Forelimb muscle (tissue), 1 donor: ENCODE results near the gene DNAJB9. TPM values are rescaled to one million over a fixed set of nuclear protein-coding genes. Genes with fewer than 3 reads are reported as not detected.
"Not testable (repeated sequence)": the region's sequence is repeated elsewhere in the genome, so short reads cannot be mapped to it uniquely, and the experiment has no call there.

Source experiments
- DNase-seq: peaks from one replicate; pipeline ENCODE4 v3.0.0-alpha.2; 2013; ENCODE audit warnings: low read depth
- polyA plus RNA-seq: library from polyadenylated mRNA; unstranded; fragments of 120-200 nt; gene quantifications from one replicate; pipeline ENCODE4 v1.2.1, GENCODE V29; 2013; ENCODE audit not compliant: insufficient read length

The DNAJB9 gene
- polyA plus RNA-seq: 15.7 TPM

GRCh38 chr7:108569381-108570145, at the start of gene DNAJB9, which contains the start of gene THAP5:
Gene DNAJB9 (plus strand): TSS chr7:108569874. CDS start chr7:108571727, 1,853 bp downstream.
Gene THAP5 (minus strand): TSS chr7:108569706. CDS start chr7:108569569, 137 bp downstream.
- DNase-seq: peak; percentile 98

- no peak for DNase-seq
These were observed 46.9 kb upstream of the DNAJB9 start for GRCh38 chr7:108522780-108523179.

GRCh38 chr7:108525327-108525984, 44.2 kb upstream of the DNAJB9 start:
- DNase-seq: no peak

GRCh38 chr7:108525985-108526767, 43.5 kb upstream of the DNAJB9 start, which contains the start of gene PNPLA8:
Gene PNPLA8 (minus strand): TSS chr7:108526135. CDS start chr7:108515491, 10,644 bp downstream.
- DNase-seq: peak; percentile 96

- no peak for DNase-seq
These were observed 43.0 kb upstream of the DNAJB9 start for GRCh38 chr7:108526768-108527017.

- DNase-seq: no peak
These were observed 41.4 kb upstream of the DNAJB9 start for GRCh38 chr7:108528183-108528712.

- DNase-seq: no peak
These were observed 40.3 kb upstream of the DNAJB9 start for GRCh38 chr7:108529341-108529740.

GRCh38 chr7:108533712-108534111, 36.0 kb upstream of the DNAJB9 start:
- DNase-seq: no peak

GRCh38 chr7:108535257-108535656, 34.4 kb upstream of the DNAJB9 start:
- DNase-seq: no peak

GRCh38 chr7:108535744-108536143, 33.9 kb upstream of the DNAJB9 start:
- DNase-seq: no peak

- no peak for DNase-seq
These were observed 32.4 kb upstream of the DNAJB9 start for GRCh38 chr7:108537229-108537628.

- not testable (repeated sequence) for DNase-seq
These were observed 31.4 kb upstream of the DNAJB9 start for GRCh38 chr7:108538236-108538635.

GRCh38 chr7:108538685-108539084, 31.0 kb upstream of the DNAJB9 start:
- DNase-seq: not testable (repeated sequence)

GRCh38 chr7:108541478-108541877, 28.2 kb upstream of the DNAJB9 start:
- DNase-seq: no peak

- DNase-seq: not testable (repeated sequence)
These were observed 21.4 kb upstream of the DNAJB9 start for GRCh38 chr7:108548141-108548896.

GRCh38 chr7:108556665-108557064, 13.0 kb upstream of the DNAJB9 start:
- not testable (repeated sequence) for DNase-seq

- no peak for DNase-seq
These were observed 12.5 kb upstream of the DNAJB9 start for GRCh38 chr7:108557191-108557590.

GRCh38 chr7:108557617-108558016, 12.1 kb upstream of the DNAJB9 start:
- no peak for DNase-seq

- no peak for DNase-seq
These were observed 10.4 kb upstream of the DNAJB9 start for GRCh38 chr7:108559253-108559652.

GRCh38 chr7:108561047-108561619, 8.5 kb upstream of the DNAJB9 start:
- no peak for DNase-seq

GRCh38 chr7:108565987-108566386, 3.7 kb upstream of the DNAJB9 start:
- no peak for DNase-seq
